HepG2 (cell line): Measurements from ENCODE around the gene CHKA. TPM values are rescaled to one million over a fixed set of nuclear protein-coding genes. Genes with fewer than 3 reads are reported as not detected.

ENCODE experiments used
- CBFB ChIP-seq: sonication (generic); formaldehyde crosslinking; IDR thresholded peaks from 2 replicates; pipeline ENCODE4 v1.4.0; 2020; ENCODE audit warnings: missing genetic modification reagents
- CBX1 ChIP-seq: IDR thresholded peaks from one replicate; pipeline ENCODE4 v1.6.1; 2016; ENCODE audit warnings: antibody characterized with exemption, low read depth
- CEBPG ChIP-seq: IDR thresholded peaks from 2 replicates; pipeline ENCODE4 v1.6.1; 2016
- JUN ChIP-seq: sonication (generic); formaldehyde crosslinking; IDR thresholded peaks from 2 replicates; pipeline ENCODE4 v1.4.0; 2020; ENCODE audit warnings: mild to moderate bottlenecking, missing genetic modification reagents
- MAFK ChIP-seq, 2 experiments: IDR thresholded peaks in 1 of 2; conservative IDR thresholded peaks in 1 of 2; 2 replicates each; pipeline ENCODE4 v1.6.1; 2011; ENCODE audit warnings: improper control_type of control experiment in 2 of 2, low read length in 2 of 2
- MAZ ChIP-seq, 2 experiments: sonication (generic) in 1 of 2; formaldehyde crosslinking in 1 of 2; IDR thresholded peaks; 2 replicates each; pipeline versions ENCODE4 v1.5.0 to v1.6.1; 2012 to 2020; ENCODE audit warnings: low read depth in 2 of 2, mild to moderate bottlenecking in 2 of 2, borderline replicate concordance in 1 of 2, improper control_type of control experiment in 1 of 2, low read length in 1 of 2, missing genetic modification reagents in 1 of 2, moderate library complexity in 1 of 2
- MXD4 ChIP-seq: IDR thresholded peaks from 2 replicates; pipeline ENCODE4 v1.6.1; 2016; ENCODE audit warnings: mild to moderate bottlenecking, missing biosample characterization, missing genetic modification reagents
- NCOA5 ChIP-seq: sonication (generic); formaldehyde crosslinking; IDR thresholded peaks from 2 replicates; pipeline ENCODE4 v1.4.0; 2020; ENCODE audit warnings: missing genetic modification reagents
- NFE2L2 ChIP-seq: fragments of 150-350 bp; IDR thresholded peaks from 2 replicates; pipeline ENCODE4 v1.6.1; 2014; ENCODE audit warnings: low read length
- NR1H2 ChIP-seq: sonication (generic); formaldehyde crosslinking; IDR thresholded peaks from 2 replicates; pipeline ENCODE4 v1.8.1; 2022; ENCODE audit warnings: low read depth, missing genetic modification reagents, borderline replicate concordance
- PHB2 ChIP-seq: fragments of 450-650 bp; IDR thresholded peaks from 2 replicates; pipeline ENCODE4 v1.6.1; 2018; ENCODE audit not compliant: partially characterized antibody
- RFX1 ChIP-seq: fragments of 450-650 bp; IDR thresholded peaks from 2 replicates; pipeline ENCODE4 v1.6.1; 2017
- SETDB1 ChIP-seq: sonication (generic); formaldehyde crosslinking; IDR thresholded peaks from 2 replicates; pipeline ENCODE4 v1.5.1; 2020; ENCODE audit warnings: missing genetic modification reagents, mild to moderate bottlenecking, borderline replicate concordance
- SP4 ChIP-seq: sonication (generic); formaldehyde crosslinking; IDR thresholded peaks from 2 replicates; pipeline ENCODE4 v1.8.1; 2023; ENCODE audit warnings: mild to moderate bottlenecking, missing genetic modification reagents
- STAT5B ChIP-seq: sonication (generic); formaldehyde crosslinking; IDR thresholded peaks from 2 replicates; pipeline ENCODE4 v1.4.0; 2020; ENCODE audit warnings: missing genetic modification reagents
- ZBTB1 ChIP-seq: sonication (generic); formaldehyde crosslinking; IDR thresholded peaks from 2 replicates; pipeline ENCODE4 v1.4.0; 2020; ENCODE audit warnings: missing genetic modification reagents, borderline replicate concordance
- ZFX ChIP-seq: sonication (generic); formaldehyde crosslinking; IDR thresholded peaks from 2 replicates; pipeline ENCODE4 v1.4.0; 2020; ENCODE audit warnings: mild to moderate bottlenecking, low read depth, missing genetic modification reagents, moderate library complexity
- ZFY ChIP-seq: sonication (generic); formaldehyde crosslinking; IDR thresholded peaks from 2 replicates; pipeline ENCODE4 v1.4.0; 2020; ENCODE audit warnings: missing genetic modification reagents
- ZNF225 ChIP-seq: sonication (generic); formaldehyde crosslinking; IDR thresholded peaks from 2 replicates; pipeline ENCODE4 v1.4.0; 2020; ENCODE audit warnings: mild to moderate bottlenecking, missing genetic modification reagents
- ZNF232 ChIP-seq: sonication (generic); formaldehyde crosslinking; IDR thresholded peaks from 2 replicates; pipeline ENCODE4 v1.4.0; 2020; ENCODE audit warnings: missing genetic modification reagents, borderline replicate concordance
- ZNF260 ChIP-seq: sonication (generic); formaldehyde crosslinking; IDR thresholded peaks from 2 replicates; pipeline ENCODE4 v1.4.0; 2020; ENCODE audit warnings: missing genetic modification reagents, low read depth, mild to moderate bottlenecking, borderline replicate concordance
- ZNF883 ChIP-seq: sonication (generic); formaldehyde crosslinking; IDR thresholded peaks from 2 replicates; pipeline ENCODE4 v1.5.1; 2020; ENCODE audit warnings: mild to moderate bottlenecking, missing genetic modification reagents; ENCODE audit errors: not compliant biosample characterization
- ZNF891 ChIP-seq: sonication (generic); formaldehyde crosslinking; IDR thresholded peaks from 2 replicates; pipeline ENCODE4 v1.5.0; 2020; ENCODE audit warnings: mild to moderate bottlenecking, missing genetic modification reagents
- ZSCAN29 ChIP-seq: sonication (generic); formaldehyde crosslinking; conservative IDR thresholded peaks from 2 replicates; pipeline ENCODE4 v1.4.0; 2020; ENCODE audit warnings: mild to moderate bottlenecking, missing genetic modification reagents
- ZZZ3 ChIP-seq: sonication (generic); formaldehyde crosslinking; IDR thresholded peaks from 2 replicates; pipeline ENCODE4 v1.4.0; 2020; ENCODE audit warnings: missing genetic modification reagents, mild to moderate bottlenecking, borderline replicate concordance
- polyA plus RNA-seq, 8 experiments: library from polyadenylated mRNA; depleted of rRNA in 3 of 8; stranded (reverse) in 7 of 8; unstranded in 1 of 8; fragments of >200 nt; fragmentation: Illumina TruSeq in 4 of 8; extraction: Trizol in 4 of 8; gene quantifications; 2 replicates each; pipeline versions ENCODE4 v1.2.1 to v1.2.3, GENCODE V29; 2011 to 2016; ENCODE audit warnings: low read depth in 4 of 8, missing spikeins in 1 of 8, mixed read lengths in 1 of 8; ENCODE audit not compliant: insufficient read depth in 1 of 8
- total RNA-seq, 5 experiments: library from RNA; depleted of rRNA; stranded (reverse); fragments of >200 nt; fragmentation: Illumina TruSeq; extraction: Trizol; gene quantifications; 2 replicates each; pipeline ENCODE4 v1.2.3, GENCODE V29; 2016; ENCODE audit warnings: low read depth in 1 of 5
- TF ChIP-seq, protein P1 (sequence below): sonication (generic); formaldehyde crosslinking; IDR thresholded peaks from 2 replicates; pipeline ENCODE4 v1.8.0; 2023; ENCODE audit warnings: mild to moderate bottlenecking, missing genetic modification reagents
- TF ChIP-seq, protein P2 (sequence below): sonication (generic); formaldehyde crosslinking; IDR thresholded peaks from 2 replicates; pipeline ENCODE4; 2020; ENCODE audit warnings: missing genetic modification reagents, mild to moderate bottlenecking, borderline replicate concordance

CHKA gene
- total and polyA plus RNA-seq, 2 of the 13 experiments (the other 11 are each of a cell fraction or from before 2014, with no cell fraction given), result 71.6 to 92.7 TPM

DNA sequence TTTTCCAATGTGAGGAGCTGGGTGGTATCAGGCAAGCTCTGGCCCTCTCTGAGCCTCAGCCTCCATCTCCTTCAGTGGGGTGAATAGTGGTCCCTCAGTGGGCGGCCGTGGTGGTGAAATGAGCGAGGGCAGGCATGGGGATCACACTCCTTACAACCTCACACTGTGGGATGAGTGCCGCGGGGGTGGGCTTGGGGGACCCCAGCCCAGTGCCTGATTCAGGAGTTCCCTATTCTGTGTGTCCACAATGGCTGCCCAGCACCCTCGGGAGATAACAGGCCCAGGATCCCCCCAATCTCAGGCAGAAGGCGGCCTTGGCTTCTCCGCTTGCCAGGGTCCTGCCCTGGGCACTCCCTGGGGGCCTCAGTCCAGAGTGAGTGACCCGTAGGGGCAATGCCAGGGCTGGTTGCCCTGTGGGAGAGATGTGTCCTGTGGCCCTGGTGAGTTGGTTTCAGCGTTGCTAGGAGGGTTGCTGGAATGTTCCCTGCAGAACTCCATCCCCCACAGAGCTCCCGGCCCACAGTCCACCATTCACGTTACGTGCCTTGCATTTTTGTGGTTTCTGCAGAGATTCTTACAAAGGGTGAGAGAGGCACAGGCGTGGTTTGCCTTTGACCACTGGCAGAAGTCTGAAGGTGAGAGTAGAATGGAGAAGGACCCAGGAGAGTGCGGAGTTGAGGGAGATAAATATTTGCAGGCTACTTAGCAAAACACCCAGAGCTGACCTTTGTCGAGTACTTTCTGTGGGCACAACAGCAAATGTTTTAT is 108.2 kb downstream of the CHKA start (continued):
- no peak for TF ChIP-seq ZNF883
- 0 out of 2 replicates have a peak, but pooled peaks have one; percentile 24 for TF ChIP-seq MXD4 (CRISPR knock-in tag)
- TF ChIP-seq ZFY (CRISPR knock-in tag), result peak; percentile 31; the same call in 1 of the 2 replicates
- TF ChIP-seq PHB2, result no peak
- peak; percentile 62; the same call in 1 of the 2 replicates for TF ChIP-seq RFX1
- TF ChIP-seq ZNF260 (CRISPR knock-in tag), result no peak
- TF ChIP-seq NR1H2, result no peak
- TF ChIP-seq SP4 (CRISPR knock-in tag), result no peak
- TF ChIP-seq, protein P1, sequence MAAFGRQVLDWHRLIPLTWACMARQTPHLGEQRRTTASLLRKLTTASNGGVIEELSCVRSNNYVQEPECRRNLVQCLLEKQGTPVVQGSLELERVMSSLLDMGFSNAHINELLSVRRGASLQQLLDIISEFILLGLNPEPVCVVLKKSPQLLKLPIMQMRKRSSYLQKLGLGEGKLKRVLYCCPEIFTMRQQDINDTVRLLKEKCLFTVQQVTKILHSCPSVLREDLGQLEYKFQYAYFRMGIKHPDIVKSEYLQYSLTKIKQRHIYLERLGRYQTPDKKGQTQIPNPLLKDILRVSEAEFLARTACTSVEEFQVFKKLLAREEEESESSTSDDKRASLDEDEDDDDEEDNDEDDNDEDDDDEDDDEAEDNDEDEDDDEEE (CRISPR knock-in tag), result no peak
- peak; percentile 100 for TF ChIP-seq CBFB
- TF ChIP-seq MAFK (conservative IDR thresholded peaks at IDR 0.05 in 1 of 2, IDR thresholded peaks at IDR 0.05 in 1 of 2; ENCODE audit: low read length in 2 of 2), result no peak
- TF ChIP-seq SETDB1 (CRISPR knock-in tag), result no peak
- no peak for TF ChIP-seq MAZ (IDR thresholded peaks at IDR 0.05; ENCODE audit: borderline replicate concordance, low read depth, low read length)
- TF ChIP-seq MAZ (CRISPR knock-in tag; IDR thresholded peaks at IDR 0.05; ENCODE audit: low read depth), result no peak
- no peak for TF ChIP-seq ZNF891
- TF ChIP-seq, protein P2, sequence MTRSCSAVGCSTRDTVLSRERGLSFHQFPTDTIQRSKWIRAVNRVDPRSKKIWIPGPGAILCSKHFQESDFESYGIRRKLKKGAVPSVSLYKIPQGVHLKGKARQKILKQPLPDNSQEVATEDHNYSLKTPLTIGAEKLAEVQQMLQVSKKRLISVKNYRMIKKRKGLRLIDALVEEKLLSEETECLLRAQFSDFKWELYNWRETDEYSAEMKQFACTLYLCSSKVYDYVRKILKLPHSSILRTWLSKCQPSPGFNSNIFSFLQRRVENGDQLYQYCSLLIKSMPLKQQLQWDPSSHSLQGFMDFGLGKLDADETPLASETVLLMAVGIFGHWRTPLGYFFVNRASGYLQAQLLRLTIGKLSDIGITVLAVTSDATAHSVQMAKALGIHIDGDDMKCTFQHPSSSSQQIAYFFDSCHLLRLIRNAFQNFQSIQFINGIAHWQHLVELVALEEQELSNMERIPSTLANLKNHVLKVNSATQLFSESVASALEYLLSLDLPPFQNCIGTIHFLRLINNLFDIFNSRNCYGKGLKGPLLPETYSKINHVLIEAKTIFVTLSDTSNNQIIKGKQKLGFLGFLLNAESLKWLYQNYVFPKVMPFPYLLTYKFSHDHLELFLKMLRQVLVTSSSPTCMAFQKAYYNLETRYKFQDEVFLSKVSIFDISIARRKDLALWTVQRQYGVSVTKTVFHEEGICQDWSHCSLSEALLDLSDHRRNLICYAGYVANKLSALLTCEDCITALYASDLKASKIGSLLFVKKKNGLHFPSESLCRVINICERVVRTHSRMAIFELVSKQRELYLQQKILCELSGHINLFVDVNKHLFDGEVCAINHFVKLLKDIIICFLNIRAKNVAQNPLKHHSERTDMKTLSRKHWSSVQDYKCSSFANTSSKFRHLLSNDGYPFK (CRISPR knock-in tag), result no peak
- no peak for TF ChIP-seq ZZZ3 (CRISPR knock-in tag)
- TF ChIP-seq ZNF225 (CRISPR knock-in tag), result no peak
- TF ChIP-seq NFE2L2, result no peak
- no peak for TF ChIP-seq STAT5B (CRISPR knock-in tag)
- no peak for TF ChIP-seq CBX1
- TF ChIP-seq NCOA5 (CRISPR knock-in tag), result no peak
- no peak for TF ChIP-seq ZBTB1 (CRISPR knock-in tag)
- TF ChIP-seq CEBPG, result peak; percentile 30; the same call in 1 of the 2 replicates
- no peak for TF ChIP-seq ZSCAN29 (CRISPR knock-in tag)
- TF ChIP-seq JUN (CRISPR knock-in tag), result no peak
- TF ChIP-seq ZNF232 (CRISPR knock-in tag), result no peak
- TF ChIP-seq ZFX (CRISPR knock-in tag), result no peak
